Duodenal mucosa (tissue), 2 donors: Measurements from ENCODE around the gene ASTE1.
"Not testable (repeated sequence)": the region's sequence is repeated elsewhere in the genome, so short reads cannot be mapped to it uniquely, and the experiment has no call there.

Experiments
- H3K27ac ChIP-seq: one replicate; pipeline ENCODE4 v1.7.0; 2013; ENCODE audit warnings: low read depth, low read length
- H3K27me3 ChIP-seq, 2 donors: one replicate each; pipeline ENCODE4 v1.7.0; 2013; ENCODE audit warnings: low read length in 2 of 2, control low read depth in 1 of 2; ENCODE audit not compliant: insufficient read depth in 2 of 2, control insufficient read depth in 1 of 2
- H3K36me3 ChIP-seq, 2 donors: one replicate each; pipeline ENCODE4 v1.7.0; 2013; ENCODE audit warnings: low read length in 2 of 2, control low read depth in 1 of 2; ENCODE audit not compliant: insufficient read depth in 2 of 2, control insufficient read depth in 1 of 2
- H3K4me1 ChIP-seq, 2 donors: one replicate each; pipeline ENCODE4 v1.7.0; 2013; ENCODE audit warnings: low read length in 2 of 2, control low read depth in 1 of 2; ENCODE audit not compliant: insufficient read depth in 2 of 2, control insufficient read depth in 1 of 2
- H3K4me3 ChIP-seq, 2 donors: one replicate each; pipeline ENCODE4 v1.7.0; 2013; ENCODE audit warnings: low read length in 2 of 2, low read depth in 1 of 2
- H3K9ac ChIP-seq, 2 donors: one replicate each; pipeline ENCODE4 v1.7.0; 2013; ENCODE audit warnings: low read length in 2 of 2, low read depth in 1 of 2
- H3K9me3 ChIP-seq, 2 donors: one replicate each; pipeline ENCODE4 v1.7.0; 2013; ENCODE audit warnings: low read length in 2 of 2, control low read depth in 1 of 2; ENCODE audit not compliant: control insufficient read depth in 1 of 2

ASTE1 gene

GRCh38 chr3:131042271-131042985 is 15.8 kb upstream of the ASTE1 start:
- not testable (repeated sequence) for H3K4me1 ChIP-seq, H3K36me3 ChIP-seq, H3K27me3 ChIP-seq, H3K9me3 ChIP-seq, H3K9ac ChIP-seq, H3K27ac ChIP-seq, H3K4me3 ChIP-seq

- no peak overlapping the region for H3K4me3 ChIP-seq
- no peaks in the 10 kb centered on the region for H3K4me1 ChIP-seq
- H3K9ac ChIP-seq, result no peak overlapping the region
- H3K27ac ChIP-seq, result no peak overlapping the region
- H3K36me3 ChIP-seq, result no peaks in the 10 kb centered on the region
- H3K27me3 ChIP-seq, result no peaks in the 10 kb centered on the region
- no peaks in the 10 kb centered on the region for H3K9me3 ChIP-seq
Observed at GRCh38 chr3:131038326-131038725, 11.7 kb upstream of the ASTE1 start.

- H3K36me3 ChIP-seq, result no peaks in the 10 kb centered on the region
- no peaks in the 10 kb centered on the region for H3K27me3 ChIP-seq
- H3K27ac ChIP-seq, result no peak overlapping the region
- no peak overlapping the region for H3K9ac ChIP-seq
- no peaks in the 10 kb centered on the region for H3K4me1 ChIP-seq
- H3K9me3 ChIP-seq, result no peaks in the 10 kb centered on the region
- no peak overlapping the region for H3K4me3 ChIP-seq
Observed at GRCh38 chr3:131036986-131037385, 10.4 kb upstream of the ASTE1 start.

- H3K4me1 ChIP-seq, result no peaks in the 10 kb centered on the region
- no peak overlapping the region for H3K27ac ChIP-seq
- H3K9me3 ChIP-seq, result no peaks in the 10 kb centered on the region
- H3K36me3 ChIP-seq, result no peaks in the 10 kb centered on the region
- no peaks in the 10 kb centered on the region for H3K27me3 ChIP-seq
- H3K9ac ChIP-seq, result no peak overlapping the region
- no peak overlapping the region for H3K4me3 ChIP-seq
Observed at GRCh38 chr3:131036200-131036816, 9.7 kb upstream of the ASTE1 start.

- Histone ChIP-seq H3K4me3 (no peak overlapping the region), H3K27me3 (no peaks in the 10 kb centered on the region), H3K4me1 (no peaks in the 10 kb centered on the region), H3K36me3 (no peaks in the 10 kb centered on the region), H3K27ac (no peak overlapping the region), H3K9me3 (no peaks in the 10 kb centered on the region), H3K9ac (no peak overlapping the region)
Observed at GRCh38 chr3:131033480-131034080, 7.0 kb upstream of the ASTE1 start.

GRCh38 chr3:131031660-131032059 is 5.0 kb upstream of the ASTE1 start:
- Histone ChIP-seq H3K36me3 (no peaks in the 10 kb centered on the region), H3K4me1 (peaks cover 0 to 4% of the 10 kb centered on the region in 2 donors), H3K27ac (no peak overlapping the region), H3K4me3 (no peak overlapping the region), H3K9ac (no peak overlapping the region), H3K9me3 (no peaks in the 10 kb centered on the region), H3K27me3 (no peaks in the 10 kb centered on the region)

- Histone ChIP-seq H3K4me1 (peaks cover 21 to 22% of the 10 kb centered on the region in 2 donors), H3K27ac (no peak overlapping the region), H3K36me3 (peaks cover 0 to 6% of the 10 kb centered on the region in 2 donors), H3K27me3 (no peaks in the 10 kb centered on the region), H3K9ac (no peak overlapping the region), H3K9me3 (no peaks in the 10 kb centered on the region), H3K4me3 (no peak overlapping the region)
Observed at GRCh38 chr3:131028844-131029243, 2.2 kb upstream of the ASTE1 start.

GRCh38 chr3:131025539-131025938 is 1.1 kb downstream of the ASTE1 start:
- peak overlapping the region; percentile 91 to 96 for H3K9ac ChIP-seq
- peak overlapping the region; percentile 96 to 98 for H3K4me3 ChIP-seq
- H3K27me3 ChIP-seq, result no peaks in the 10 kb centered on the region
- H3K36me3 ChIP-seq, result peaks cover 0 to 10% of the 10 kb centered on the region in 2 donors
- H3K4me1 ChIP-seq, result peaks cover 21 to 33% of the 10 kb centered on the region in 2 donors
- no peak overlapping the region for H3K27ac ChIP-seq
- H3K9me3 ChIP-seq, result no peaks in the 10 kb centered on the region

GRCh38 chr3:131020122-131020693 is 6.4 kb downstream of the ASTE1 start:
- Histone ChIP-seq H3K27me3 (no peaks in the 10 kb centered on the region), H3K9me3 (no peaks in the 10 kb centered on the region), H3K27ac (no peak overlapping the region), H3K4me1 (peaks cover 13 to 29% of the 10 kb centered on the region in 2 donors), H3K4me3 (no peak overlapping the region), H3K9ac (no peak overlapping the region), H3K36me3 (peaks cover 22 to 26% of the 10 kb centered on the region in 2 donors)

- peaks cover 21 to 35% of the 10 kb centered on the region in 2 donors for H3K36me3 ChIP-seq
- no peak overlapping the region for H3K27ac ChIP-seq
- no peaks in the 10 kb centered on the region for H3K9me3 ChIP-seq
- H3K4me3 ChIP-seq, result no peak overlapping the region
- H3K27me3 ChIP-seq, result no peaks in the 10 kb centered on the region
- H3K9ac ChIP-seq, result no peak overlapping the region
- peaks cover 4 to 20% of the 10 kb centered on the region in 2 donors for H3K4me1 ChIP-seq
Observed at GRCh38 chr3:131018970-131019369, 7.7 kb downstream of the ASTE1 start.
